GM12865 (cell line): ENCODE results near the gene KIAA1217.

Experiments
- DNase-seq: peaks from one replicate; pipeline ENCODE4 v3.0.0; 2010; ENCODE audit warnings: low read depth
- H3K4me3 ChIP-seq: 2 replicates; pipeline ENCODE4 v1.5.1; 2011; ENCODE audit warnings: mild to moderate bottlenecking, low read depth, low read length, control low read depth
- CTCF ChIP-seq: IDR thresholded peaks from 2 replicates; pipeline ENCODE4 v1.5.1; 2011; ENCODE audit warnings: low read length, control low read depth, low read depth, inconsistent platforms; ENCODE audit not compliant: insufficient read depth; ENCODE audit errors: missing control alignments

The KIAA1217 gene

GRCh38 chr10:24207781-24208611 is 942 bp upstream of the KIAA1217 start:
- H3K4me3 ChIP-seq, result no peak overlapping the region
- DNase-seq, result no peak
- TF ChIP-seq CTCF, result no peak

GRCh38 chr10:24209432-24209771 is 464 bp downstream of the KIAA1217 start:
- DNase-seq, result peak; percentile 53
- H3K4me3 ChIP-seq, result peak overlapping the region; percentile 56
- no peak for TF ChIP-seq CTCF

- peak; percentile 77 for DNase-seq
- no peak for TF ChIP-seq CTCF
These were observed 1.1 kb downstream of the KIAA1217 start for GRCh38 chr10:24209946-24210491.

GRCh38 chr10:24210501-24210900 is 1.6 kb downstream of the KIAA1217 start:
- TF ChIP-seq CTCF, result no peak
- no peak for DNase-seq
- peak overlapping the region; percentile 10; the same call in 1 of the 2 replicates for H3K4me3 ChIP-seq

More at GRCh38 chr10:24209946-24210491, 1.1 kb downstream of the KIAA1217 start:
- H3K4me3 ChIP-seq, result peak overlapping the region; percentile 56

- H3K4me3 ChIP-seq, result no peak overlapping the region
- no peak for DNase-seq
- no peak for TF ChIP-seq CTCF
These were observed 4.3 kb downstream of the KIAA1217 start for GRCh38 chr10:24213266-24213665.

GRCh38 chr10:24213881-24214280 is 4.9 kb downstream of the KIAA1217 start:
- no peak for TF ChIP-seq CTCF
- H3K4me3 ChIP-seq, result no peak overlapping the region
- no peak for DNase-seq
